Type B pancreatic cell (in vitro differentiated cells): ENCODE measurements around the gene SEC14L1. TPM values are rescaled to one million over a fixed set of nuclear protein-coding genes. Genes with fewer than 3 reads are reported as not detected.
"Not testable (repeated sequence)": the region's sequence is repeated elsewhere in the genome, so short reads cannot be mapped to it uniquely, and the experiment has no call there.

ENCODE experiments used
- DNase-seq: peaks from one replicate; pipeline ENCODE4 v3.0.0; 2021; ENCODE audit warnings: mixed read lengths; ENCODE audit not compliant: unreplicated experiment; ENCODE audit errors: extremely low spot score
- H3K27ac Mint-ChIP-seq: 2 replicates; pipeline ENCODE4 v1.8.0; 2021; ENCODE audit warnings: mild to moderate bottlenecking, mixed read lengths
- H3K27me3 Mint-ChIP-seq: 2 replicates; pipeline ENCODE4 v1.8.0; 2021; ENCODE audit warnings: mixed read lengths
- H3K36me3 Mint-ChIP-seq: 2 replicates; pipeline ENCODE4 v1.8.0; 2021; ENCODE audit warnings: mixed read lengths
- H3K4me1 Mint-ChIP-seq: one replicate; pipeline ENCODE4 v1.8.0; 2021; ENCODE audit warnings: mixed read lengths; ENCODE audit not compliant: unreplicated experiment
- H3K4me3 Mint-ChIP-seq: 2 replicates; pipeline ENCODE4 v1.8.0; 2021; ENCODE audit warnings: mild to moderate bottlenecking, mixed read lengths
- H3K9me3 Mint-ChIP-seq: 2 replicates; pipeline ENCODE4 v1.8.0; 2021; ENCODE audit warnings: mixed read lengths
- total RNA-seq: library from RNA; stranded (reverse); gene quantifications from 2 replicates; pipeline ENCODE4 v1.2.1, GENCODE V29; 2021; ENCODE audit warnings: low replicate concordance
- TF ChIP-seq, protein P1 (sequence below): fragments of 200-600 bp; sonication (generic); conservative IDR thresholded peaks from 2 replicates; pipeline ENCODE4 v1.5.0; 2021; ENCODE audit warnings: antibody characterized with exemption, mild to moderate bottlenecking

The SEC14L1 gene
- total RNA-seq, 1 donor from 2014 or later = 74.9 TPM

- peaks cover 20% of the 10 kb centered on the region for H3K4me1 Mint-ChIP-seq
- peaks cover under 1% of the 10 kb centered on the region for H3K36me3 Mint-ChIP-seq
- no peak overlapping the region for H3K4me3 Mint-ChIP-seq
- DNase-seq = no peak
- H3K9me3 Mint-ChIP-seq = peaks cover 4% of the 10 kb centered on the region
- H3K27ac Mint-ChIP-seq = no peak overlapping the region
- no peaks in the 10 kb centered on the region for H3K27me3 Mint-ChIP-seq
- TF ChIP-seq, protein P1, sequence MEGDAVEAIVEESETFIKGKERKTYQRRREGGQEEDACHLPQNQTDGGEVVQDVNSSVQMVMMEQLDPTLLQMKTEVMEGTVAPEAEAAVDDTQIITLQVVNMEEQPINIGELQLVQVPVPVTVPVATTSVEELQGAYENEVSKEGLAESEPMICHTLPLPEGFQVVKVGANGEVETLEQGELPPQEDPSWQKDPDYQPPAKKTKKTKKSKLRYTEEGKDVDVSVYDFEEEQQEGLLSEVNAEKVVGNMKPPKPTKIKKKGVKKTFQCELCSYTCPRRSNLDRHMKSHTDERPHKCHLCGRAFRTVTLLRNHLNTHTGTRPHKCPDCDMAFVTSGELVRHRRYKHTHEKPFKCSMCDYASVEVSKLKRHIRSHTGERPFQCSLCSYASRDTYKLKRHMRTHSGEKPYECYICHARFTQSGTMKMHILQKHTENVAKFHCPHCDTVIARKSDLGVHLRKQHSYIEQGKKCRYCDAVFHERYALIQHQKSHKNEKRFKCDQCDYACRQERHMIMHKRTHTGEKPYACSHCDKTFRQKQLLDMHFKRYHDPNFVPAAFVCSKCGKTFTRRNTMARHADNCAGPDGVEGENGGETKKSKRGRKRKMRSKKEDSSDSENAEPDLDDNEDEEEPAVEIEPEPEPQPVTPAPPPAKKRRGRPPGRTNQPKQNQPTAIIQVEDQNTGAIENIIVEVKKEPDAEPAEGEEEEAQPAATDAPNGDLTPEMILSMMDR = no peak
These were observed 8.2 kb upstream of the SEC14L1 start for GRCh38 chr17:77132411-77133086.

GRCh38 chr17:77133087-77133638 lies 7.6 kb upstream of the SEC14L1 start:
- Mint-ChIP-seq H3K4me1 (peaks cover 25% of the 10 kb centered on the region), H3K4me3 (no peak overlapping the region), H3K9me3 (peaks cover 10% of the 10 kb centered on the region), H3K36me3 (peaks cover 7% of the 10 kb centered on the region), H3K27me3 (no peaks in the 10 kb centered on the region), H3K27ac (no peak overlapping the region)
- TF ChIP-seq, protein P1 = no peak
- DNase-seq = no peak

GRCh38 chr17:77136420-77136767 lies 4.4 kb upstream of the SEC14L1 start:
- TF ChIP-seq, protein P1 = no peak

GRCh38 chr17:77137111-77137510 lies 3.7 kb upstream of the SEC14L1 start:
- peaks cover 10% of the 10 kb centered on the region for H3K9me3 Mint-ChIP-seq
- TF ChIP-seq, protein P1 = no peak
- H3K4me3 Mint-ChIP-seq = no peak overlapping the region
- H3K27ac Mint-ChIP-seq = no peak overlapping the region
- no peaks in the 10 kb centered on the region for H3K27me3 Mint-ChIP-seq
- DNase-seq = no peak
- H3K36me3 Mint-ChIP-seq = peaks cover 7% of the 10 kb centered on the region
- H3K4me1 Mint-ChIP-seq = peaks cover 11% of the 10 kb centered on the region

More at GRCh38 chr17:77136420-77136767, 4.4 kb upstream of the SEC14L1 start:
- no peaks in the 10 kb centered on the region for H3K27me3 Mint-ChIP-seq
- H3K27ac Mint-ChIP-seq = no peak overlapping the region
- no peak overlapping the region for H3K4me3 Mint-ChIP-seq
- H3K9me3 Mint-ChIP-seq = peaks cover 10% of the 10 kb centered on the region
- peaks cover 16% of the 10 kb centered on the region for H3K4me1 Mint-ChIP-seq
- H3K36me3 Mint-ChIP-seq = peaks cover 7% of the 10 kb centered on the region
- no peak for DNase-seq

DNA sequence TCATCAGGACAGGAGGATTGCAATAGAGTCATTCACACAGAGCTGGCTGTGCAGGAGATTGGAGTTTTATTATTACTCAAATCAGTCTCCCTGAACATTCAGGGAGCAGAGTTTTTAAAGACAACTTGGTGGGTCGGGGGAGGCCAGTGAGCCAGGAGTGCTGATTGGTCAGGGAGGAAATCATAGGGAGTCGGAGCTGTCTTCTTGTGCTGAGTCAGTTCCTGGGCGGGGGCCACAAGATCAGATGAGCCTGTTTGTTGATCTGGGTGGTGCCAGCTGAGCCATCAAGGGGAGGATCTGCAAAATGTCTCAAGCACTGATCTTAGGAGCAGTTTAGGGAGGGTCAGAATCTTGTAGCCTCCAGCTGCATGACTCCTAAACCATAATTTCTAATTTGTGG lies 2.9 kb upstream of the SEC14L1 start:
- not testable (repeated sequence) for DNase-seq, H3K9me3 Mint-ChIP-seq, H3K27me3 Mint-ChIP-seq
- Mint-ChIP-seq H3K36me3 (peaks cover 11% of the 10 kb centered on the region), H3K4me3 (peak overlapping the region; percentile 51), H3K27ac (peak overlapping the region; percentile 36), H3K4me1 (peaks cover 16% of the 10 kb centered on the region)

GRCh38 chr17:77140166-77140877 lies 447 bp upstream of the SEC14L1 start:
- peak; percentile 100 for DNase-seq
- H3K27me3 Mint-ChIP-seq = no peaks in the 10 kb centered on the region
- peaks cover 19% of the 10 kb centered on the region for H3K4me1 Mint-ChIP-seq
- H3K27ac Mint-ChIP-seq = peak overlapping the region; percentile 89
- TF ChIP-seq, protein P1 = peak; percentile 33
- H3K9me3 Mint-ChIP-seq = peaks cover 10% of the 10 kb centered on the region
- H3K36me3 Mint-ChIP-seq = peaks cover 14% of the 10 kb centered on the region
- peak overlapping the region; percentile 81 for H3K4me3 Mint-ChIP-seq
